HG03060 (cell line): Measurements from ENCODE around the gene LIN52.

Experiments used
- ATAC-seq: cut with Tn5 transposase; IDR thresholded peaks from one replicate; pipeline ENCODE4 v1.9.1; 2021; ENCODE audit warnings: low read depth, moderate number of reproducible peaks; ENCODE audit not compliant: unreplicated experiment

LIN52 gene

GRCh38 chr14:74179856-74180255, 95.1 kb downstream of the LIN52 start:
- no peak for ATAC-seq

DNA sequence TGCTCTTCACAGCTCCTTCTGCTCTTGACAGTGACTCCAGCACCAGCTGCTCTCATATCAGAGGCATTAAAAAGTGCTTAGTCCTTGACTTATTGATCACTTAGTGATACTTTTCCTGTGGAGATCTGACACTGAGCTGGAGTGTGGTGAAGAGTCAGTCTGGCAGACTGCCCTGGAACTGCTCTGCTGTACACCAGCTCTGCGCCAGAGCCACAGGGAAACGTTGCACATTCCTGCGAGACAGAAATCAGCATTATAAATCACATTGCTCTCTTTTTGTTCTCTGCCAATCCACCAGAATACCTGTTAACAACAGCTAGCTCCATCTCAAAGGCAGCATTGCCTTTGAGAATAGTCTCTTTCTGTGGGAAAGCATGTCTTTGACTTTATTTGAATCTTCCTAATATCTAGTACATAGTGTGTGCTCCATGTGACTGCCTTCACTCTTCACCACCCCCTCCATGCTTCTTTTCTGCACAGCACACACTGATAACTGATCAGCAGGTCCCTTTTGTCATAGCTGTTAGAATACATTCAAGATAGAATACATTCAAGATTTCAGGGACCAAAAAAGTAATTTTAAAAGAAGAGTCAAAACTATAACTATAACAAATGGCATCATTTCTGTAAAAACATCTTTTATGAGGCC, 106.3 kb downstream of the LIN52 start:
- no peak for ATAC-seq

DNA sequence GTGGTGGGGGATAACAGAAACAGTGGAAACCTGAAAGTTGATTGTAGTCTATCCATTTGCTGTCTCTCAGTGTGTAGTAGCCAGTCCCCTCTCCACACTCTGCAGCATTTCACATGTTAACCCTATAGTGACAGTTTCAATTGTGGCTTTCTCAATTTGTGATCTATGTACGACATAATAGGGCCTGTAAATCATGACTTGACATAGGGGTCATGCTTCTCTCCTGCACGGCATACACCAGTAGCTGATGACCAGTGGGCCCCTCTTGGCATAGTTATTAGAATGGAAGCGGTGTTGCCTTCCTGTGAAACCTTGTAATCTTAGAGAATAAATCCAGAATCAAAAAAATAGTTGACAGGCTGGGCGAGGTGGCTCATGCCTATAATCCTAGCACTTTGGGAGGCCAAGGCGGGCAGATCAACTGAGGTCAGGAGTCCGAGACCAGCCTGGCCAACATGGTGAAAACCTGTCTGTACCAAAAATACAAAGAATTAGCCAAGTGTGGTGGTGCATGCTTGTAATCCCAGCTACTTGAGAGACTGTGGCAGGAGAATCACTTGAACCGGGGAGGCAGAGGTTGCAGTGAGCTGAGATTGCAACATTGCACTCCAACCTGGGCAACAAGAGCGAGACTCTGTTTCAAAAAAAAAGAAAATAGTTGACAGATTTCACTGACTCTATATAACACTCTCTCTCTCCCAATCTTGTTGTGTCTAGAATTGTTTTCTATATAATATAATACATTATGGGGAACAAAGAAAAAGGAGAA, 109.9 kb downstream of the LIN52 start:
- no peak for ATAC-seq

- no peak for ATAC-seq
Measured at GRCh38 chr14:74195623-74196022, 110.9 kb downstream of the LIN52 start.

DNA sequence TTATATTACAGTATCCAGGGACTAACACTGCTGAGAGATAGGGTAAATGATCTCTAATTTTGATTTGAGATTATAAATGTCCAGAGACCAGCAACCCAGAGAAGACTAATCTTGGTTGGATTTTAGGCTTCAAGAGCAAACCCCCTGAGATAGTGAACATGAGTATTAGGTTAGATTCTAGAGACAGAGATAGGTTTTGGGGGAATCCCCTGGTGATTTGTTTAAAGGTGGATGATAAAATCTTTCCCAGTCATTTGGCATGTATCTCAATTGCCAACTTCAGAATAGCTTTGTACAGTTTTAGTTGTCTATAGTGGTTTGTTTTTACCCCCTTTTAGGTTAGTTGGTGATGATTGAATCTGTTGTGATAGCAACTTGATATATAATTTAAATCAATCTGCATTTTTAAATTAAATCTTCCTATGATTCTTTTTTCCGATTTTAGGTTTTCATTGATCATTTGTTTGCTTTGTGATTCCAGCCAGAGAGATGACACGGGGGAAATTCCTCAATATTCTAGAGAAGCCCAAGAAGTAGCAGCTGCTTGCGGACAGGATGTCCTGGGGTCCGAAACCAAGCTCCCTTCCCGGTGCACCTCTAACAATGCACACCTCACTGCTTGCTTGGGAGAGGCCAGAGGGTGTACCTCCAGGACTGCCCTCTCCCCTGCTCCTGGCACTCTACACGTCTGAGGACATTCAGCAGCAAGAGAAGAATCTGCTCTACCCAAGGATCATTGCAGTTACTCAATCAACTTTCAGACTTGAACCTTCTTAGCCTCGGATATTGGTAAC, 113.9 kb downstream of the LIN52 start:
- ATAC-seq = no peak

DNA sequence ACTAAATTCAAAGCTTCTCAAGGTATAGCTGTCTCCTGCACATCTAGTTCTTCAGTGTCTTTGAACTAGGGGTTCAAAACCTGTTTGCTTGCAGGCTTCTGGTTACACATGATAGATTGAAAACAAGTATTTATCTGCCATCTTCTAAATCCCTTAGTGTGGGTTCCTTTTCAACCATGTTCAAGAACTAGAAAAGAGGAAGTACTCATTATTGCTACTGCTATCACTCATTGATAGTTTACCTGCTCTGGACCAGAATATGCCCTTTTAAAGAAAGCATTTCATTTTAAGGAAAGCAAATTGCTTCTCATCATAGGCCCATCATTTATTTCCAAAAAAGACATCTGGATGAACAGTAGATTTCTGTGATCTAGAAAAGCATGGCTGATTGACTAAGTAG, 117.4 kb downstream of the LIN52 start:
- no peak for ATAC-seq

GRCh38 chr14:74203639-74204038, 118.9 kb downstream of the LIN52 start:
- no peak for ATAC-seq

DNA sequence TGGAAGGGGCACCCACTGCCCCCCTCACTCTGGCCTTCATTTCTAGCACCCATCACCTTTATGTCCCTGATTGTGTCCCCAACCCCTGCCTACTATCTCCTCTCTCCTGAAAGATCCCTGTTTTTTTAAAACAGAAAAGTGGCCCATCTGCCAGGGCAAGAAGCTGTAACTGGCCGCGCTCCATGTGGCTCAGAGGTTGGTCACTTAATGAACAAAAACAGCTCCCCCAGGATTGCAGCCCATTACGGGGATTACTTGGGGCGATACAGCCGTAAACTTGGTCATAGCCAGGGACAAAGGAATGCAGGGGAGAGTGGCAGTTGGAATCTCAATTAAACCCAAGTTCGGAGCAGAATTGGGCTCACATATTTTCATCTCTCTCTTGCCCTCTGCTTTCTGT, 119.7 kb downstream of the LIN52 start:
- ATAC-seq = no peak

DNA sequence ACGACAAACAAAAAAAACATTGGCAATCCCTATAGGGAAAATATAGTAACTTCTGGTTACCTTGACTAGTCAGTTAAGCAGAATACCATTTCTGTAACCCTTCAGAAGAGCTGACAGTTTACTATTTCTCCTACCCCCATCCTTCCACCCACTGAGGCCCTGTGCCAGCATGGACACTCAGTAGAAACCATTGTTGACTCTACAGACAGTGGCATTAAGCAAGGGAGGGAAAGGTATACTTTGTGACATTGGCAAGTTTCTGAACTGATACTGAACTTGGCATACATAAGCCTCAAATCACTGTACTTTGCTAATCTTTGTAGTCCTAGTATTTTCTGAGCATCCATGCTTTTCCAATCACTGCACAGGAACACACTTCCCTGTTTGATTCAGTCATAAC, 121.1 kb downstream of the LIN52 start:
- ATAC-seq = no peak

DNA sequence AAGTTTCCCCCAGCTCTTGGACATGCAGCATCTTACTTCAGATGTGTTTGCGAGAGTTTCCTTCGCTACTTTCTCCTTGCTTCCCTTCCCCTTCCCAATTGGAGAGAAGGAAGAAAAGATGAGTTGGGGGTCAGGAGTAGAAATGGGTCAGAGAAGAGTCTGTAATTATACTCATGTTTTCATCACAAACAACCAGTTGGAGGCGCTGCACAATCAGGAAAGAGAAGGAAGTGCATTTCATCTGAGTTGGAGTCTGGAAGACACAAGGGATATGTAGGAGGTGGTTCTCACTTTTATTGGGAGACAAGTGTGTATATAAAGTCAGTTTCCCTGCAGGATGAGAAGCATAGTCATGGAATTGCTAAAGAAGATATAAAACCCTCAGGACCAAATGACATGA, 123.2 kb downstream of the LIN52 start:
- ATAC-seq = no peak

DNA sequence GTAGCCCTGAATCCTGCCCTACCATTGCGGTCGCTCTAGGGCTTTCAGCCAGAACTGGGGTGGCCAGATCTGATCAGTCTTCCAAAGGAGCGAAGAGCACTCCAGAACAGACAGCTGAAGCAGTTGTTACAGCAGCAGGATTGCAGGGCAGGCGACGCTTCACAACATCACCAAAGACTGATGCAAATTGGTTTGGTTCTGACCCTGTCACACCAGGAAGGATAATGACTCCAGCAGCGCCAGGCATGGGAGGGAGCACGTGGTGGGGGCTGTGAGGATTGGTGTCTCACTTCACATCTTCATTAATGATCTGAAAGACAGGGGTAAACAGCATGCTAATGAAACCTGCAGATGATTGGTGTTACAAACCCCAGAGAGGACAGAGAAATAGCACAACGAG, 123.9 kb downstream of the LIN52 start:
- no peak for ATAC-seq

- ATAC-seq = no peak
Measured at GRCh38 chr14:74211945-74212580, 127.3 kb downstream of the LIN52 start.

- ATAC-seq = no peak
Measured at GRCh38 chr14:74213907-74214803, 129.4 kb downstream of the LIN52 start.

DNA sequence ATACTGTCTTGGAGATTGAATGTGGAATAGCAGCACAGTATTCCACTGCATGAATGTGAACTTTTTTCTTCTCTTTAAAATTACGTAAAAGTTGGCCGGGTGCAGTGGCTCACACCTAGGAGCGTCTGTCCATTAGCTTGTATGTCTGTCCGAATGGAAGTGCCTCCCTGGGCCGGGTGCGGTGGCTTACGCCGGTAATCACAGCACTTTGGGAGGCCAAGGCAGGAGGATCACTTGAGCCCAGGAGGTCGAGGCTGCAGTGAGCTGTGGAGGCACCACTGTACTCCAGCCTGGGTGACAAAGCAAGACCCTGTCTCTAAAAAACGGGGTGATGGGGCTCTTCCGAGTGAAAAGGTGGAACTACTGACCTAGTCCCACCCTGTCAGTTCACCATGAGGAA, 131.9 kb downstream of the LIN52 start:
- no peak for ATAC-seq

DNA sequence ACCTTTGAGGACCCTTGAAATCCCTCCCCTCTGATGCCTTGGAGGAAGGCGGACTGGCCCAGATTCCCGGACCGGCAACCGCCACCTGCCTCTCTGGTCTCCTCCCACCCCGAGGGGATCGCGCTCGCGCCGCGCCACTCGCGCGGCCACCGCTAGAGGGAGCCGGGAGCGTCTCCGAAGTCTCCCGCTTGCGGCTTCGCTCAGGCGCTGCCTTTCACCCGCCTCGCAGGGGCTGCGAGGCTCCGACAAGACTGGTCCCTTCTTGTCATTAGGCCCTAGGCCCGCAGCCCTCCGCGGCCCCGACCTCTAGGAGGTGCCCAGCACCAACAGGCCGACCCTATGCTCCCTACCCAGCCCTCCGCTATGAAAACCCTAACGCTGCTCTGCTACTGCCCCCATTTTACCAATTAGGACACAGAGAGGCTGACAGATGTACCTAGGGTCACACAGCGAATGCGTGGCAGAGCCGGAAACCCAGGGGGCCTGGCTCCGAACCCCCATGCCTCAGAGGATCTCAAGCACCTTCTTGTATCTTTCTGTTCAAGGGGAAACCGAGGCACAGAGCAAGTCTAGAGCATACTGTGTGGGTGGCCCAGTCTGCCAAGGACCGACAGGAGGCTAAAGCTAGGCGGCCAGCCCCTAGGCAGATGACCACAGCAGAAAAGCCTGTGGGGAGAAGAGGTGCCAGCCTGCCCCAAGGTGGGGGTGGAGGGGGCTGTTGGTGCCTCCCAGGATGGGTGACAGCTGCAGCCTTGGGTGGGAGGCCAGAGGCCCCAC, 133.1 kb downstream of the LIN52 start:
- no peak for ATAC-seq

DNA sequence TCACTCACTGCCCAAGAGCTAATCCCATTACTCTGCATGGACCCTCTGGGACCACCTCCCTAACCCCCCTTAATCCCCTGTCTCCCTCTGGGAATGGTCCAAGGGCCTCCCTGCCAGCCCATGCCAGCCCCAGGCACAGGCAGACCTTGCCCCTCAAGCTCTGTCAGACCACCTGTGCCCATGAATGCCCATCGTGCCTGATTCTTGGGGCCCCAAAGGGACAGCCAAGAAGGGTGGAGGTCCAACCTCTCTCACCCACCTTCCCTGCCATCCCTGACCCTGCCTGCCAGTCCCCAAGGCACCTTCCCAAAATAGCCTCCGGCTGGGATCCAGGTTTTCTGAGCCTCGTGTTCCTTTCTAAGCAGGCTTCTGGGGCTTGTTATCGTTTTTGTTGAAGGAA, 133.7 kb downstream of the LIN52 start:
- ATAC-seq = no peak

GRCh38 chr14:74219277-74220205, 134.8 kb downstream of the LIN52 start:
- ATAC-seq = no peak

DNA sequence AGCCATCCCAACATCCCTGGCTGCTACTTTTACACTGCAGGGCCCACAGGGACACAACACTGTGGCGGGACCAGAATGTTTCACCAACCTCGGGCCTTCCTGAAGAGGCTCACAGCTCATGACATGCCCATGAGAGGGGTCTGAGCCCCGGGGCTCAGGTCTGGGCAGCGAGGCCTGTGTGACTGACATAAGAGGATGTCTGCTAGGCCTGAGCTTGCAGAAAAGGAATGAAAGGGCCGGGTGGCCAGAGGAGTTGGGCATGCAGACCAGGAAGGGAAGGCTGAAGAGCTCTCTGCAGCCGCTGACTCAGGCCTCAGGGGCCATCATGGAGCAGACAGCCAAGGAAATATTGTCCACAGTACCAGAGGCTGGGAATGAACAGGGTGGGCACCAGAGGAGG, 136.2 kb downstream of the LIN52 start:
- ATAC-seq = no peak
